BLaER1 (cell line): Measurements from ENCODE around the gene R3HDM4.
A peak's percentile ranks its signal among the peaks of the same experiment; 100 is the strongest.

Experiments used
- H3K27ac ChIP-seq: shearing (Covaris generic); formaldehyde crosslinking; 2 replicates; pipeline ENCODE4 v1.8.1; 2022
- H3K27me3 ChIP-seq: shearing (Covaris generic); formaldehyde crosslinking; 2 replicates; pipeline ENCODE4 v1.8.1; 2022
- H3K36me3 ChIP-seq: shearing (Covaris generic); formaldehyde crosslinking; 2 replicates; pipeline ENCODE4 v1.8.1; 2022
- H3K4me1 ChIP-seq: shearing (Covaris generic); formaldehyde crosslinking; 2 replicates; pipeline ENCODE4 v1.8.1; 2022
- H3K4me2 ChIP-seq: shearing (Covaris generic); formaldehyde crosslinking; 2 replicates; pipeline ENCODE4 v1.8.1; 2022
- H3K4me3 ChIP-seq: shearing (Covaris generic); formaldehyde crosslinking; 2 replicates; pipeline ENCODE4 v1.8.1; 2022
- H3K9ac ChIP-seq: shearing (Covaris generic); formaldehyde crosslinking; 2 replicates; pipeline ENCODE4 v1.8.1; 2022
- H3K9me3 ChIP-seq: shearing (Covaris generic); formaldehyde crosslinking; 2 replicates; pipeline ENCODE4 v1.8.1; 2022
- H4K20me1 ChIP-seq: shearing (Covaris generic); formaldehyde crosslinking; 2 replicates; pipeline ENCODE4 v1.8.1; 2022
- Cebpa-rat ChIP-seq: shearing (Covaris generic); IDR thresholded peaks from 2 replicates; pipeline ENCODE4 v1.8.1; 2022

R3HDM4 gene

GRCh38 chr19:940591-941291 is 27.7 kb upstream of the R3HDM4 start:
- peak overlapping the region; percentile 49; the same call in 1 of the 2 replicates for H3K9ac ChIP-seq
- peak overlapping the region; percentile 58 for H3K4me3 ChIP-seq
- peaks cover 62% of the 10 kb centered on the region for H3K36me3 ChIP-seq

GRCh38 chr19:939922-940321 is 26.9 kb upstream of the R3HDM4 start:
- Histone ChIP-seq H3K36me3 (peaks cover 64% of the 10 kb centered on the region), H3K9ac (0 out of 2 replicates have a peak overlapping the region, but pooled peaks have one; percentile 49), H3K27ac (peak overlapping the region; percentile 64), H3K4me1 (peaks cover 60% of the 10 kb centered on the region), H4K20me1 (peaks cover 100% of the 10 kb centered on the region), H3K4me3 (0 out of 2 replicates have a peak overlapping the region, but pooled peaks have one; percentile 58), H3K27me3 (no peaks in the 10 kb centered on the region), H3K9me3 (peaks cover 9% of the 10 kb centered on the region), H3K4me2 (peak overlapping the region; percentile 97)
- no peak for TF ChIP-seq Cebpa-rat

More at GRCh38 chr19:940591-941291, 27.7 kb upstream of the R3HDM4 start:
- peaks cover 9% of the 10 kb centered on the region for H3K9me3 ChIP-seq
- H3K27me3 ChIP-seq = no peaks in the 10 kb centered on the region
- H4K20me1 ChIP-seq = peaks cover 100% of the 10 kb centered on the region
- peaks cover 63% of the 10 kb centered on the region for H3K4me1 ChIP-seq
- H3K4me2 ChIP-seq = peak overlapping the region; percentile 97
- no peak for TF ChIP-seq Cebpa-rat
- peak overlapping the region; percentile 64 for H3K27ac ChIP-seq

DNA sequence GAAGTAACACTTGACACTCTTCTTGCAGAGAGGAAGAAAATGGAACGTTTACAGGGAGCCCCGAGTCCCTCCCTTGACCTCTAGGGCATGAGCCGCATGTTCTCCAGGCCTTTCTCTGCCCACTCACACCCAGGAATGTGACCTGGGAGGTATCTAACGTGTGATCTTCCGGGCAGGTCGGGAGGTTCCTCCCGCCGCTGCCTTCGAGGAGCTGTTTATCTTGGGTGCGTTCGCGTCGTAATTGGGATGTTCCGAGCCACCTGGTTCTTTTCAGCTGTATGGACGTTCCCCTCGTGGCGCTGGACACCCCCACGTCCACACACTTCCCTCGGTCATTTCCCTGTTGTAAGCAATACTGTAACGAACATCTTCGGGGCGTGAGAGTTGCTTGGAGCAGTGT is 26.4 kb upstream of the R3HDM4 start:
- peak overlapping the region; percentile 97 for H3K4me2 ChIP-seq

DNA sequence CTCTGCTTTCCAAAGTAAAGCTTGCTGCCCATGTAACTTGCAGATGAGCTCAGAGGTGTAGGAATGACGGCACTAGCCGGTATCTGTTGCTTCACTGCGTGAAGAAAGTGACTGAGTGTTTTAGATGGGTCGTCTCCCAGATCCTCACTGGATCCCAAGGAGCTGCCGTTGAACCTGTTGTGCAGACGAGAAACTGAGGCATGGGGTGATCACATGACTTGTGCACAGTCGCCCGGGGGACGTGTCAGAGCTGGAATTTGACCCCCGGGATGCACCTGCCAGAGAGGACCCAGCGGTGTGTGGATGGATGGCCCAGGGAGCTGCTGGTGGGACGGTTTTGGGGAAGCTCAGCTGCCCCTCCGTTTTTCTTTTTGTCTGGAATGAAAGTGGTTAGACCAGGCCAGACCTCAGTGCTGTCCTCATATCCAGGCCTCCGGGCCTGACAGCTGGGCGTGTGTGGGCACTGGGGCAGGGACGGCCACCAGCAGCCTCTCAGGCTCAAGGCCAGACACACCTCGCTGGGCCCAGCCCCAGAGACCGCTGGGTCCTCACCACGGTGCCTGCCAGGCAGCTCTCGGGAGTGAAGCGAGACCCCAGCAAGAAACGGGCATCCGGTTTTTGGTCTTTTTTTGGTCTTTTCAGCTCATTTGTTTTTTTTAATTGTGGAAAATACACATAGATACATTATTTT is 25.4 kb upstream of the R3HDM4 start:
- Histone ChIP-seq H3K27ac (no peak overlapping the region), H3K4me1 (peaks cover 72% of the 10 kb centered on the region), H3K9me3 (peaks cover 6% of the 10 kb centered on the region), H3K4me2 (peak overlapping the region; percentile 97), H3K9ac (no peak overlapping the region), H4K20me1 (peaks cover 100% of the 10 kb centered on the region), H3K27me3 (no peaks in the 10 kb centered on the region), H3K36me3 (peaks cover 56% of the 10 kb centered on the region), H3K4me3 (no peak overlapping the region)
- no peak for TF ChIP-seq Cebpa-rat

More for the DNA sequence above, 26.4 kb upstream of the R3HDM4 start:
- peaks cover 9% of the 10 kb centered on the region for H3K9me3 ChIP-seq
- no peak overlapping the region for H3K9ac ChIP-seq
- no peak overlapping the region for H3K4me3 ChIP-seq
- peaks cover 65% of the 10 kb centered on the region for H3K36me3 ChIP-seq
- H3K27me3 ChIP-seq = no peaks in the 10 kb centered on the region
- H4K20me1 ChIP-seq = peaks cover 100% of the 10 kb centered on the region
- no peak overlapping the region for H3K27ac ChIP-seq
- no peak for TF ChIP-seq Cebpa-rat
- H3K4me1 ChIP-seq = peaks cover 62% of the 10 kb centered on the region

DNA sequence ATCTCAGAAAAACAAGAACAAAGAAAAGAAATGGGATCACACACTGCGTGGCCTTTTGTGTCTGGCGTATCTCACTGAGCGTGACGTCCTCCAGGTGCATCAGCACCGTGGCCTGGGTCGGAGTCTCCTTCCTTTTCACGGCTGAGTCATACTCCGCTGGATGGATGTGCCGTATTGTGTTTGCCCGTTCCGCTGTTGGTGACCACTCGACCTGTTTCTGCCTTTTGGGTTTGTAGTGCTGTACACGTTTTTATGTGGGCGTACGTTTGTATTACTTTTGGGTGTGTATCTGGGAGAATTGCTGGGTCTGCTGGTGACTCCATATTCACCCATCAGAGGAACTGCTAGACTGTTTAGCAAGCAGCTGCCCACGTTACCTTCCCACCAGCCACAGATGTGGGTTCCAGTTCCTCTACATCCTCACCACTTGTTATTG is 24.3 kb upstream of the R3HDM4 start:
- H3K4me3 ChIP-seq = no peak overlapping the region
- H3K27ac ChIP-seq = no peak overlapping the region
- H4K20me1 ChIP-seq = peaks cover 100% of the 10 kb centered on the region
- H3K9ac ChIP-seq = no peak overlapping the region
- TF ChIP-seq Cebpa-rat = no peak
- no peaks in the 10 kb centered on the region for H3K27me3 ChIP-seq
- no peak overlapping the region for H3K4me2 ChIP-seq
- peaks cover 6% of the 10 kb centered on the region; the same call in 1 of the 2 replicates for H3K9me3 ChIP-seq
- peaks cover 77% of the 10 kb centered on the region for H3K4me1 ChIP-seq
- peaks cover 47% of the 10 kb centered on the region for H3K36me3 ChIP-seq

DNA sequence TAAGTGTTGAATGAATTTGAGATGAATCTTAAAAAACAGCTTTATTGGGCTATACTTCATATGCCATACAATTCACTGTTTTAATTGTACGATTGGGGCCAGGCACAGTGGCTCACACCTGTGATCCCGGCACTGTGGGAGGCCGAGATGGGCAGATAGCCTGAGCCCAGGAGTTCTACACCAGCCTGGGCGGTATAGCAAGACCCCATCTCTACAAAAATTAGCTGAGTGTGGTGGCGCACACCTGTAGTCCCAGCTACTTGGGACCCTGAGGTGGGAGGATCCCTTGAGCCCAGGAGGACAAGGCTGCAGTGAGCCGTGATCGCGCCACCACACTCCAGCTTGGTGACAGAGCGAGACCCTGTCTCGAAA is 23.1 kb upstream of the R3HDM4 start:
- peaks cover 72% of the 10 kb centered on the region for H3K4me1 ChIP-seq

DNA sequence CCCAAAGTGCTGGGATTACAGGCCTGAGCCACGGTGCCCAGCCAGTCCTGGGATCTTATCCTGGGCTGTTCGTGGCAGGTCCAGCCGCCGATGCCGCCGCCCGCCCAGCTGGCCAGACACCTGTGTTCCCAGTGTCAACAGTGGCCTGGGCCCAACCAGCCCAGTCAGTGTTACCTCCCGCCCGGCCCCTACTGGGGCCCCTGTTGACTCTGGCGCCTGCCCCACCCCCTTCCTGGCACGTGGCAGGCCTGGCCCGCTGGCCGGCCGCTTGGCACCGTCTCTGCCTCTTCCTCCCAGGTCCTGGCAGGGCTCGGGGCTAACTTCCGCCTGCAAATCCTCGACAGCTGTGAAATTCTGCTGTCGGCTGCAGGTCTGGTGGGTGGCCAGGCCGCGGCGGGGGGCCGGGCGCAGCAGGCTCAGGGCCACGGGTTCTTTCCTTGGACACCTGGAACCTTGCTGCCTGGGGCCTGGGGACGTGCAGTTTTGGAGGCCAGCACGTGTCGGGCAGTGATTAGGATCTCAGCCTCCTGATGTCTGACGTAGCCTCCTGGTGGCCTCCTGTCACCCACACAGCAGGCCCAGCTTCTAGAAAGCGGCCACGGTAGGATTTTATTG is 22.0 kb upstream of the R3HDM4 start:
- Histone ChIP-seq H3K27me3 (no peaks in the 10 kb centered on the region), H3K9me3 (peaks cover 6% of the 10 kb centered on the region; the same call in 1 of the 2 replicates), H3K36me3 (peaks cover 61% of the 10 kb centered on the region), H3K4me1 (peaks cover 60% of the 10 kb centered on the region), H3K4me3 (no peak overlapping the region), H3K4me2 (peak overlapping the region; percentile 96), H3K9ac (no peak overlapping the region; the same call in 1 of the 2 replicates), H3K27ac (peak overlapping the region; percentile 49), H4K20me1 (peaks cover 98% of the 10 kb centered on the region)
- TF ChIP-seq Cebpa-rat = no peak

More for the DNA sequence above, 23.1 kb upstream of the R3HDM4 start:
- H3K9me3 ChIP-seq = peaks cover 6% of the 10 kb centered on the region; the same call in 1 of the 2 replicates
- H4K20me1 ChIP-seq = peaks cover 100% of the 10 kb centered on the region
- no peak overlapping the region for H3K4me3 ChIP-seq
- no peak for TF ChIP-seq Cebpa-rat
- H3K4me2 ChIP-seq = no peak overlapping the region
- H3K9ac ChIP-seq = no peak overlapping the region
- H3K27me3 ChIP-seq = no peaks in the 10 kb centered on the region
- H3K27ac ChIP-seq = no peak overlapping the region
- H3K36me3 ChIP-seq = peaks cover 51% of the 10 kb centered on the region

GRCh38 chr19:934197-934840 is 21.3 kb upstream of the R3HDM4 start:
- Histone ChIP-seq H3K4me3 (no peak overlapping the region), H4K20me1 (peaks cover 97% of the 10 kb centered on the region), H3K4me1 (peaks cover 54% of the 10 kb centered on the region), H3K4me2 (peak overlapping the region; percentile 96), H3K9me3 (peaks cover 6% of the 10 kb centered on the region; the same call in 1 of the 2 replicates), H3K36me3 (peaks cover 61% of the 10 kb centered on the region), H3K27me3 (no peaks in the 10 kb centered on the region), H3K27ac (0 out of 2 replicates have a peak overlapping the region, but pooled peaks have one; percentile 49), H3K9ac (no peak overlapping the region; the same call in 1 of the 2 replicates)
- no peak for TF ChIP-seq Cebpa-rat

DNA sequence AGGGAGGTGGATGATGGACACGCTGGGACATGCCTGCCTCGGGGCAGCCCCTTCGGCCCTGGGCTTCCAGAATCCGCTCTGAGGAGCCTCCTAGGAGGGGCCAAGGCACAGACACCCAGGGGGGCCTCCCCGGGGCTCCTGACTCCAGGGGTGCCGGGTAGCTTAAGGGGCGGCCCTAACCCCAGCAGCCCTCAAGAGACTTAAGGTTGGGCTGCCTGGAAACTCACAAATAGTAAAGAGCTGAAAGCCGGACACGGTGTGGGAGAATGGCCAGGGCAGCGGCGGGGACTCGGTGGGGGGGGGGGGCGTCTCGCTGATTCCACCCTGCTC is 20.5 kb upstream of the R3HDM4 start:
- Histone ChIP-seq H3K9ac (0 out of 2 replicates have a peak overlapping the region, but pooled peaks have one; percentile 34), H3K4me2 (peak overlapping the region; percentile 96), H3K27ac (peak overlapping the region; percentile 63)

More for the DNA sequence above, 20.5 kb upstream of the R3HDM4 start:
- Histone ChIP-seq H4K20me1 (peaks cover 95% of the 10 kb centered on the region), H3K9me3 (peaks cover 6% of the 10 kb centered on the region; the same call in 1 of the 2 replicates), H3K4me1 (peaks cover 52% of the 10 kb centered on the region), H3K36me3 (peaks cover 65% of the 10 kb centered on the region), H3K4me3 (peak overlapping the region; percentile 48), H3K27me3 (no peaks in the 10 kb centered on the region)
- TF ChIP-seq Cebpa-rat = no peak
